Epithelial cell of prostate (primary cell): ENCODE results near the gene LDHAL6B.
"Not testable (repeated sequence)": the region's sequence is repeated elsewhere in the genome, so short reads cannot be mapped to it uniquely, and the experiment has no call there.

Experiments
- DNase-seq: peaks from one replicate; pipeline ENCODE4 v3.0.0-alpha.2; 2011; ENCODE audit warnings: low read depth, low spot score
- H3K27ac ChIP-seq: fragments of 450-650 bp; 2 replicates; pipeline ENCODE4 v1.5.1; 2017; ENCODE audit warnings: mild to moderate bottlenecking

The LDHAL6B gene

DNA sequence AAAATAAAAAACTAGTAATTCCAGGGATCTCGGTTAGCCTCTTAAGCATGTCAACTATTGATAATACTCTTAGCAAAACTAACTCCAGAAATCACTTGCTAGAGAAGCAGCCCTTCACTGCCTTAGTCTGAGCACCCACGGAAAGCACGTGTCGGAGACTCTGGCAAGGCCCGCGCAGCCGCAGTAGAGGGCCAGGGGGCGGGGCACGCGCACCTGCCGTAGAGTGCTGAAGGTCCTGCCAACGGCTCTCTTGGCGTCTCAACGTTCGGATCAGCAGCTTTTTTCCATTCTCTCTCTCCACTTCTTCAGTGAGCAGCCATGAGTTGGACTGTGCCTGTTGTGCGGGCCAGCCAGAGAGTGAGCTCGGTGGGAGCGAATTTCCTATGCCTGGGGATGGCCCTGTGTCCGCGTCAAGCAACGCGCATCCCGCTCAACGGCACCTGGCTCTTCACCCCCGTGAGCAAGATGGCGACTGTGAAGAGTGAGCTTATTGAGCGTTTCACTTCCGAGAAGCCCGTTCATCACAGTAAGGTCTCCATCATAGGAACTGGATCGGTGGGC lies at the start of gene LDHAL6B:
LDHAL6B (plus strand) TSS at position 221 of the 561 bp plus-strand sequence; CDS start at position 319, 98 bp downstream.
- no peak within 1 kb of the TSS for H3K27ac ChIP-seq
- DNase-seq: no peak

GRCh38 chr15:59157396-59157795 lies 49.2 kb upstream of the LDHAL6B start:
- H3K27ac ChIP-seq: no peak overlapping the region
- DNase-seq: no peak

GRCh38 chr15:59157840-59158700 lies 48.6 kb upstream of the LDHAL6B start:
- H3K27ac ChIP-seq: no peak overlapping the region
- no peak for DNase-seq

GRCh38 chr15:59158701-59159034 lies 48.0 kb upstream of the LDHAL6B start:
- no peak overlapping the region for H3K27ac ChIP-seq
- DNase-seq: no peak

- DNase-seq: no peak
- H3K27ac ChIP-seq: no peak overlapping the region
Measured at GRCh38 chr15:59159210-59159609, 47.4 kb upstream of the LDHAL6B start.

- H3K27ac ChIP-seq: no peak overlapping the region
- DNase-seq: no peak
Measured at GRCh38 chr15:59160880-59161593, 45.6 kb upstream of the LDHAL6B start.

GRCh38 chr15:59162080-59162479 lies 44.6 kb upstream of the LDHAL6B start:
- DNase-seq, H3K27ac ChIP-seq: not testable (repeated sequence)

DNA sequence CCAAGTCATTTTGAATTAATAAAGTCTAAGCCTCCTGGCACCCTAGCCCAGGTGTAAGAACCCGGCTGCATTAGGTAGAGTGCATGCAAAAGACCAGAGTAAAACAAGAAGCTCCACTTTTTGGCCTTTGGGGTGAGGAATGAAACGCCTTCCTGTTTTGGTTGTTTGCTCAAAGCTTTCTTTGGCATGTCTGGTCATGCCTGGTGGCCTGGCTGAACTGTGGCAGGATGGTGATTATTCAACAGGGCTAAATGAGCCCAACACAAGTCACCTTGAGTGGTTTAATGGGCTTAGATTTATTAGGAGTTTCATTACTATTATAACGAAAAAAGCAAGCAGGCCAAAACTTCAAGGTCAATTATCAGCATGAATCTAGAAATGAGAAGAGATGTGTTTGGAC lies 40.9 kb upstream of the LDHAL6B start:
- peak; percentile 62 for DNase-seq
- H3K27ac ChIP-seq: peak overlapping the region; percentile 84

GRCh38 chr15:59166166-59166565 lies 40.5 kb upstream of the LDHAL6B start:
- DNase-seq: no peak
- H3K27ac ChIP-seq: peak overlapping the region; percentile 84

DNA sequence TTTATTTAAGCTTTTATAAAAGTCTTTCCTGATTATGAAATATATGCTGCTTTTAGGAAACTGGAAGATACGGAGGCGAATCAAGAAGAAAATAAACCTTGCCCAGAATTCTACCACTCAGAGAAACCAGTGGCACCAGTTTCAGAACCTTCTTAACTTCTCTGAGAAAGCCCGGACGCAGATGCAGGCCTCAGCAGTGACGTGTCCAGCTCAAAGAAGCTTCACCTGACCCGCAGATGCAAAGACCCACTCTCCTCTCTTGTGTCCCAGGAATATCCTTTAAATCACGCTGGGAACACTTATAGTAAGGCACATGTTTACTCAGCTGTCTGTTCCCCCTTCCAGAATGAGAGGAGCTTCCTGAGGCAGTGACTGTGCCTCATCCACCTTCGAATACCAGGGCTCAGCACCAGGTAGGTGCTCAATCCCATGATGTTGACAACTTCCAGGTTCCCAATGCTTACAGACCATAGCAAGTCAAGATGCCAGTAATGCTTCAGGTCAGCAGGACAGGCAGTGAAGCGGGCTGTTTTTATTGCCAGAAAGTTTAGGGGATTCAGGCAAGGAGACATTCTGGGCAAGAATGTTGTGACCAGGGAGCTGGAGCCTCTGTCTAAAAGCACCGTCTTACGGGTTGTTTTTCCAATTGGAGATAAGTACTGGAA lies 39.9 kb upstream of the LDHAL6B start:
- DNase-seq: no peak
- H3K27ac ChIP-seq: peak overlapping the region; percentile 84

GRCh38 chr15:59168536-59168935 lies 38.1 kb upstream of the LDHAL6B start:
- no peak for DNase-seq
- peak overlapping the region; percentile 94 for H3K27ac ChIP-seq

- peak overlapping the region; percentile 94 for H3K27ac ChIP-seq
Measured at GRCh38 chr15:59169251-59169708, 37.4 kb upstream of the LDHAL6B start.

DNA sequence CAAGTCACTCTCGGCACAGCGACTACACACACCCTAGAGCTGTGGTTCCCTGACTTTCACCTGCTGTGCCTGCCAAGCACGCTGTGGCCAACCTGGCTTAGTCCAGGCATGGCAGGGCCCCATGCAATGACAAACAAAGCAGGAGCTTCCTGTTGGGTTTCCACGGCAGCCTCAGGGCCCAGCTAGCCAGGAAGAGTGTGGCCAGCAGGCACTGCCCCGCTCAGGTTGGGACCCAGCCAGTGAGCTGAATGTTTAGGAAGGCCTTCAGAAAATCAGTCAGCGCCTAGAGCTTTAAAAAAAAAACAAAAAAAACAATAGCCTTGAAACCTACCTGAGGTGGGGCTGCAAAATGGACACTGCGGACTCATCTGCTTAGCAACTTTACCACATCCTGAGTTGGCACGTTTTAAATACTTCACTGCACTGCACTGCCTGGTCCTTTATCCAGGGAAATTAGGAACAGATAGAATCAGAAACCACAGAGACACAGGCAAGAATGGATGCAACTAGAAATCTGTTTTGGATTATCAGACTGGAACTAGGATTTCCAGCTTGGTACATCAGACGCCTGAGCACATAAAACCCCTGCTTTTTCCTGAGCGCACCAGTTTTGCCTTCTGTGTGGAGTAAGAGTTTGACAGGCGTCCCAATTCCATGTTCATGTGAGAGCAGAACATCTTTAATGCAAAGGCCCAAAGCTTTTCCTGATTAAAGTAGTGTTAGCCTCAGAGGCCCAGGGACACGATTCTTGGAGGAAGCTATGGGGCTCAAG lies 36.2 kb upstream of the LDHAL6B start:
- peak overlapping the region; percentile 94 for H3K27ac ChIP-seq
- peak; percentile 58 for DNase-seq

More at GRCh38 chr15:59169251-59169708, 37.4 kb upstream of the LDHAL6B start:
- DNase-seq: no peak

- no peak for DNase-seq
- H3K27ac ChIP-seq: peak overlapping the region; percentile 94
Measured at GRCh38 chr15:59171067-59171397, 35.6 kb upstream of the LDHAL6B start.

GRCh38 chr15:59172289-59172901 lies 34.2 kb upstream of the LDHAL6B start:
- H3K27ac ChIP-seq: no peak overlapping the region
- DNase-seq: no peak

GRCh38 chr15:59173194-59173593 lies 33.4 kb upstream of the LDHAL6B start:
- no peak overlapping the region for H3K27ac ChIP-seq
- DNase-seq: no peak

DNA sequence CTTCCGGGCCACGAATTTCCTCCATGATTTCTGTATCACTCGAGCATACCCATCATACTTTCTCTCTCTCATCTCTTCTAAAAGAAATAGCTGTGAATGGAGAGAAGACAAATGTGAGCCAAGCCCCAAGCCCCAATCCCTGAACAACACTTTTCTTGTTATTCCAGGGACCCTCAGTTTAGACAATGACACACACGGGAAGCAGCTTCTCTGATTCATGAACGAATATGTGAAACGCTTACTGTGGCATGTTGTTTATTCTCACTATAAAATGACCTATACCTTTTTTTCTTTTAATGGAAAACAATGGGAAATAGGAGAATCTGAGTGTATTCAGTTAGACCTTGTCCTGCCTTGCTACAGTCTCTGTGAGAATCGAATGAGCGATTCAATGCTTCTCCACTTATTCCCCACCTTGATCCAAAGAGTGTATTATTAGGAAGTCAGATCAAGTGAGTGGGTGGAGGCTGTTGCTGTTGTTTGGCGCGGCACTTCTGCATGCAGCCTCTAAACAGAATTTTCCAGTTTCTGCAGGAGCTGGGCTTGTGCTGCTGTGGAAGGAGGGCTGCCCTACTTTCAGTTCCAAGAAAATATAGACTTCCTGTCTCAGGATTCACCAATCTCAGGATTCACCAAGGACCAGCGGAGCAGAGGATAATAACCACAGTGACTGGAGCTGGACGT lies 32.4 kb upstream of the LDHAL6B start:
- DNase-seq: no peak
- H3K27ac ChIP-seq: peak overlapping the region; percentile 54

- peak overlapping the region; percentile 54 for H3K27ac ChIP-seq
- no peak for DNase-seq
Measured at GRCh38 chr15:59174835-59175831, 31.5 kb upstream of the LDHAL6B start.
